ENCODE measurements around the gene MED1.

DNA sequence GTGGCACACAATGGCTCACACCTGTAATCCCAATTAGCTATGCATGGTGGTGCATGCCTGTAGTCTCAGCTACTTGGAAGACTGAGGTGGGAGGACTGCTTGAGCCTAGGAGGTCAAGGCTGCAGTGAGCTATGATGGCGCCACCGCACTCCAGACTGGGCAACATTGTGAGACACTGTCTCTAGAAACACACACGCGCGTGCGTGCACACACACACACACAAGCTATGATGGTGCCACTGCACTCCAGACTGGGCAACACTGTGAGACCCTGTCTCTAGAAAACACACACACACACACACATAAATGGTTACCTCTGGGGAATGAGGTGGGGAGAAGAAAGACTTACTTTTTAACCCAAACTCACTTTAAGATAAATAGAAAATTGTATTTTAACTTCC, 66.0 kb downstream of the MED1 start:
- TF ChIP-seq, protein P1, sequence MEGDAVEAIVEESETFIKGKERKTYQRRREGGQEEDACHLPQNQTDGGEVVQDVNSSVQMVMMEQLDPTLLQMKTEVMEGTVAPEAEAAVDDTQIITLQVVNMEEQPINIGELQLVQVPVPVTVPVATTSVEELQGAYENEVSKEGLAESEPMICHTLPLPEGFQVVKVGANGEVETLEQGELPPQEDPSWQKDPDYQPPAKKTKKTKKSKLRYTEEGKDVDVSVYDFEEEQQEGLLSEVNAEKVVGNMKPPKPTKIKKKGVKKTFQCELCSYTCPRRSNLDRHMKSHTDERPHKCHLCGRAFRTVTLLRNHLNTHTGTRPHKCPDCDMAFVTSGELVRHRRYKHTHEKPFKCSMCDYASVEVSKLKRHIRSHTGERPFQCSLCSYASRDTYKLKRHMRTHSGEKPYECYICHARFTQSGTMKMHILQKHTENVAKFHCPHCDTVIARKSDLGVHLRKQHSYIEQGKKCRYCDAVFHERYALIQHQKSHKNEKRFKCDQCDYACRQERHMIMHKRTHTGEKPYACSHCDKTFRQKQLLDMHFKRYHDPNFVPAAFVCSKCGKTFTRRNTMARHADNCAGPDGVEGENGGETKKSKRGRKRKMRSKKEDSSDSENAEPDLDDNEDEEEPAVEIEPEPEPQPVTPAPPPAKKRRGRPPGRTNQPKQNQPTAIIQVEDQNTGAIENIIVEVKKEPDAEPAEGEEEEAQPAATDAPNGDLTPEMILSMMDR (conservative IDR thresholded peaks at IDR 0.05 in 1 of 2, IDR thresholded peaks at IDR 0.05 in 1 of 2; ENCODE audit: low read depth in 1 of 2, low read length in 2 of 2): no peak
- TF ChIP-seq EZH2 (IDR thresholded peaks at IDR 0.05; ENCODE audit: low read length, missing control alignments): no peak

All from fibroblast of lung (primary cell).